Measurements from ENCODE around the gene ZDHHC4. TPM values are rescaled to one million over a fixed set of nuclear protein-coding genes. Genes with fewer than 3 reads are reported as not detected.

The ZDHHC4 gene
- total and polyA plus RNA-seq, 9 of the 15 experiments (the other 6 are each of a cell fraction or from before 2014, with no cell fraction given): 33.4 to 106 (median 58.3) TPM

GRCh38 chr7:6612819-6613218 is 35.6 kb downstream of the ZDHHC4 start:
- peak; percentile 23; the same call in 1 of the 3 replicates for ATAC-seq
- peak in 1 of 4 experiments; percentile 25 for DNase-seq (ENCODE audit: extremely low read depth in 1 of 4, low spot score in 3 of 4)
- no TSS peak for BruUV-seq (replicated peaks)
- no peak overlapping the region for H3K4me2 ChIP-seq (ENCODE audit: insufficient read depth, low read length)
- WGBS (ENCODE audit: insufficient coverage, low coverage, missing lambda C conversion rate): 2% methylated on average over 5 of the region's 7 CpGs
- H3K36me3 ChIP-seq (ENCODE audit: control insufficient read depth, insufficient read depth, low read length): peaks cover 5% of the 10 kb centered on the region; the same call in 1 of the 3 replicates
- ChIA-PET POLR2A (interaction anchor here (2.3 kb wide), 1 partner anchor 8 kb away, joined by 7 read pairs; no protein-coding TSS in a partner anchor), CTCF (ENCODE audit: low intra/inter-chr PET ratio) (no interaction called here)
- no peak overlapping the region for H3K9ac ChIP-seq (ENCODE audit: insufficient read depth in 1 of 2, low read depth in 2 of 2, low read length in 2 of 2)
- H3K27me3 ChIP-seq (ENCODE audit: control insufficient read depth in 2 of 2, insufficient read depth in 2 of 2, low read length in 2 of 2): peaks cover 18 to 44% of the 10 kb centered on the region in 2 experiments
- H3K4me3 ChIP-seq: no peak overlapping the region
- peaks cover 0 to 16% of the 10 kb centered on the region in 2 experiments; a peak in 2 of 5 replicates for H3K4me1 ChIP-seq (replicated peaks in 1 of 2; ENCODE audit: control insufficient read depth in 2 of 2, insufficient read depth in 2 of 2, low read length in 2 of 2)
- H3K9me3 ChIP-seq (replicated peaks; ENCODE audit: control insufficient read depth, insufficient read depth, low read depth, low read length): no peaks in the 10 kb centered on the region
- H3K27ac ChIP-seq (ENCODE audit: extremely low read depth, low read depth, low read length): no peak overlapping the region
- H2AFZ ChIP-seq (ENCODE audit: low read depth, low read length): no peak overlapping the region
- H3K9me1 ChIP-seq (ENCODE audit: control insufficient read depth, insufficient read depth, low read length): no peaks in the 10 kb centered on the region
- in situ Hi-C loops (cut with MboI): no loop called here
- no peaks in the 10 kb centered on the region for H3K79me2 ChIP-seq (ENCODE audit: control insufficient read depth, insufficient read depth, low read length)
- no peaks in the 10 kb centered on the region for H4K20me1 ChIP-seq (replicated peaks; ENCODE audit: control insufficient read depth, insufficient read depth, low read length)
- peak; percentile 44 for FAIRE-seq
- intact Hi-C loops (cut with micrococcal nuclease): no loop called here
- TF ChIP-seq GABPB2 (CRISPR knock-in tag; conservative IDR thresholded peaks at IDR 0.05) (no peak), HLTF (IDR thresholded peaks at IDR 0.05) (no peak), PHB2 (IDR thresholded peaks at IDR 0.05; ENCODE audit: low read depth) (no peak), NCOA1 (IDR thresholded peaks at IDR 0.05; ENCODE audit: low read depth) (no peak), ZNF609 (CRISPR knock-in tag; IDR thresholded peaks at IDR 0.05; ENCODE audit: borderline replicate concordance) (no peak), VEZF1 (CRISPR knock-in tag; IDR thresholded peaks at IDR 0.05) (no peak), ATF3 (IDR thresholded peaks at IDR 0.05) (peak; percentile 61), ATF3 (CRISPR knock-in tag; conservative IDR thresholded peaks at IDR 0.05) (no peak), ZBTB12 (CRISPR knock-in tag; IDR thresholded peaks at IDR 0.05) (no peak), EHMT2 (IDR thresholded peaks at IDR 0.05) (no peak), FOXP1 (CRISPR knock-in tag; IDR thresholded peaks at IDR 0.05) (no peak), CREM (IDR thresholded peaks at IDR 0.05; ENCODE audit: low read depth) (peak; percentile 85), SMAD2 (IDR thresholded peaks at IDR 0.05; ENCODE audit: low read depth, low read length) (no peak), ZNF133 (CRISPR knock-in tag; IDR thresholded peaks at IDR 0.05) (no peak), CBX1 (IDR thresholded peaks at IDR 0.05; ENCODE audit: low read depth) (no peak), KHSRP (IDR thresholded peaks at IDR 0.05) (no peak), CREB1 (IDR thresholded peaks at IDR 0.05) (peak; percentile 48; the same call in 1 of the 2 replicates), CREB1 (CRISPR knock-in tag; IDR thresholded peaks at IDR 0.05) (peak; percentile 73)
